Dermis microvascular lymphatic vessel endothelial cell (primary cell): Measurements from ENCODE around the gene ZXDC. TPM values are rescaled to one million over a fixed set of nuclear protein-coding genes. Genes with fewer than 3 reads are reported as not detected.

ENCODE experiments used
- DNase-seq, 2 donors: peaks; one replicate each; pipeline versions ENCODE4 v3.0.0 to v3.0.0-alpha.2; 2010; ENCODE audit warnings: low read depth in 2 of 2
- total RNA-seq: library from RNA; depleted of rRNA; stranded (reverse); fragments of >200 nt; gene quantifications from 2 replicates; pipeline ENCODE4 v1.2.1, GENCODE V29; 2014

ZXDC gene
- total RNA-seq, 1 donor from 2014 or later: 11.4 TPM

GRCh38 chr3:126417981-126418530 is 57.6 kb downstream of the ZXDC start:
- no peak for DNase-seq

DNA sequence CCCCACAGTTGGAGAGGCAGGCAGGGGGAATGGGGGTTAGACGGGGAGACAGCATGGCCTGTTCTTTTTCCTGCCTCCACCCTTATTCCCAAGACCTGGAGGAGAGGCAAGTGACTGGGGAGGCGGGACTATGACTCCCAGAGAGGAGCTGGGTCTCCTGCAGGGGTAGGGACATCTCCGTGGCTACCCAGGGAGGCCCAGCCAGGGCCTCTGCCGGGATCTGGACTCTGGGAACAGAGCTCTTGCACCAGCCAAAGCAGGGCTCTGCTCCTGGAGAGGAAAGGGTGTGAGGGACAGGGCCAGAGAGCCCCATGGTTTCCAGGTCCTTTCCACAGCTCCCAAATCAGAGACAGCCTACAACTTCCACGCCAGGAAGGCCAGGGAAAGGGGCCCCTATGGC is 58.2 kb downstream of the ZXDC start:
- no peak for DNase-seq

DNA sequence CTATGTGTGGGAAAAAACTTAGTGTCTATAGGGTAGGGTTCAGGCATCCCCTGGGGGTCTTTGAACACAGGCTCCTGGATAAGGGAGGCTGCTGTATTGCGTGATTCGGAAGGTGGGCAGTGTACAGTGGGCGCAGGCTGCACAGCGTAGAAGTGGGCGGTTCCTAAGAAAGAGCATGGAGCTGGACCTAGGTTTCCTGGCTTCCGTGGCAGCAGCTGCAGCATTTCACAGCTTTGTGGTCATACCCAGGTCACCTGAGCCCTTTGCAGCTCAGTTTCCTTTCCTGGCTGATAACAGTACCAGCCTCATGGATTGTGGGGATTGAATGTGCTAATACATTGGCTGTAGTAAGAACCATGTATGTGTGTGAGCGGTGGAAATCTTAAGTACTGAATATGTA is 58.7 kb downstream of the ZXDC start:
- DNase-seq: no peak

DNA sequence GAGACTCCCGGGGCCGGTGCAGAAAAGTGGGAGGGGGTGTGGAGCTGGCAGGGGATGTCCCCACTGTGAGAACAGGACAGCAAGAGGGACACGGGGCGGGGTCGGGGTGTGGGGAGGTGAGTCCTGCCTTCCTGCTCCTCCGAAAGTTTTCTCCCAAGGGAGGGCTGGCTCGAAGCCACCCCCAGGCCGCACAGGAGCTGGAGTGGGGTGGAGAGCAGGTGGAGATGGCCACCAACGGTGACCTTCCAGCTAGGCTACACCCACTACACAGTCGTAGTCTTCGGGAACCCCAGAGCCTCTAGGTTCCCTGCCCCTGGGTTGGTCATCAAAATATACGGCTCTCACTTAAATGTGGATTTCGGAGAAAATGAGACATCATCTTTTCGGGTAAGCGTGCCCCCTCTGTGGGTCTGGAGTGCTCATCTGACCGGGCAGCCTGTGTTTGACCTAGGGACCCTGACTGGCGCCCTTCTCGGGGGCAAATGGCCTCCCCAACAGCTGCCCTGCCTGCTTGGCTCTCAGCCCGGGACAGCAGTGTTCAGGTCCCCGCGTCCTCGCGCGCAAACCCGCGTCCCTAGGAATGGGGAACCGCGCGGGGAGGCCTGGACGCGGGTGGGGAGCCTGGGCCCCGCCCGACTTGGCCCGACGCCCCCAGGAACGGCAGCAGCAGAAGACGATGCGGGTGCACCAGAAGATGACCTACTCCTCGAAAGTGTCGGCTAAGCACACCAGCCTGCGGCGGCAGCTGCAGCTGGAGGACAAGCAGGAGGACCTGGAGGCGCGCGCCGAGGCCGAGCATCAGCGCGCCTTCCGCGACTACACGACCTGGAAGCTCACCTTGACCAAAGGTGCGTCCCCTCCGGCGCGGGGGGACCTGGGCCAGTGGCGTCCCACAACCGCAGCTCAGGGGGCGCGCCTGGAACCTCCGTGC is 59.8 kb downstream of the ZXDC start:
- no peak for DNase-seq

DNA sequence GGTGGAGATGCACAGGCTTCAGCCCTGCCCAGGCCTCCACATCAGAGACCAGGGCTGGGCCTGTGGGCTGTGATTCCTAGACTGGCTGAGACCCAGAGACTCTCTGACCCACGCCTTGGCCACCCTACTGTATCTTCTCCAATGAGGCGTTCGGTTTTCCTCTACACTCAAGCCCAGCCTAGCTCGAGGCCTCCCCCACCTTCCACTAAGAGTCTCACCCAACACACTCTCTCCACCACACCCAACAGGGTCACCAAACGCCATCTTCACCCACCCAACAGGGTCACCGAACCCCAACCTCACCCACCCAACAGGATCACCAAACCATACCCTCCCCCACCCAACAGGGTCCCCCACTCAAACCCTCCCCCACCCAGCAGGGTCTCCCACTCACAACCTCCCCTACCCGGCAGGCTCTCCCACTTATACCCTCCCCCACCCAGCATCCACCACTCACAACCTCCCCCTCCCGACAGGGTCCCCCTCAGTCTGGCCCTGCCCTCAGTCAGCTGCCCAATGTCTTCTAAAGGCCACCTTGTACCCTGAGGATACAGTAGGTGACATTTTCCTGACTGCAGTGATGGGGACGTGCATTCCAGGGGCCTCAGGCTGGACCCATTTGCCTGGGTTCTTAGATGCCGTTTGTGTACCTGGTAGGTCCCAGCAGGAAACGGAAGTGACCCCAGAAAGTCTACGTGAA is 60.6 kb downstream of the ZXDC start:
- no peak for DNase-seq

GRCh38 chr3:126414406-126414805 is 61.3 kb downstream of the ZXDC start:
- DNase-seq: no peak

- no peak for DNase-seq
Observed at GRCh38 chr3:126413693-126414080, 62.0 kb downstream of the ZXDC start.

DNA sequence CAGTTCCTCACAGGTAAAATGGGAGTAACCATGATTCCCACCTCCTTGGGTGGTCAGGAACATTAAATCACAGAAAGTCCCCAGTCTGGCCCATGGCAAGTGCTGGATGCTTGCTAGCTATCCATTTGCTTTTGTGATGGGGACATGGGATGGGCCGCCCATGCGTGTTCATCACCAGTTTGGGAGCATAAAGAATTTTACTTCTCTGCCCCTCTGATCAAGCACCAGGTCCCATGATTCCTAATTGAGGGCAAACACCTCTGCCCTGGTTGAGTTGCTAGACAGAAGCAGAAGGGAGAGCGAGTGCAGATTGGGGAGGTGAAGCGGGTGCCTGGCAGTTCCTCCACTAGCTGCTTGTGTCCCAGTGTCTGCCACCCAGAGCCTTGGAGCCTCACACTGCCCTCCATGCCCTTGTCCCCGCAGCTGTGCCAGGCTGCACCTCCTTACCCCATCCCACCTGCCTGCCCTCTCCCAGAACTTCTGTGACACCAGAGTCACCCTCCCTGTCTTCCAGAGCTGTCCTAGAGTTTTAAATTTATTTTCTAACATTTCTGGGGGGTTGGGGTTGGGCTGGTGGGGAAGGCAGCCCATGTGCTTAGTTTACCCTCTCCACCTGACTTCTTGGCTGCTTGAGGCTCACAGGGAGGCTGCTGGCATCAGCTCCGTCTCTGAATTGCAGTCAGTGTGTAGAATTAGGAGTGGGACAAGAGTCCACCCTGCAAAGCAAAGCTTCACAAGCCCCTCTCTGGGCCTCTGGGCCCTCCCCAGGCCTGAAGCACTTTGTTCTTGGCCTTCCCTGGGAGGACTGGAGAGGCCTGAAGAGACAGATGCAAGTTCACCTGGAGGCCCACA is 62.6 kb downstream of the ZXDC start:
- DNase-seq: no peak

- no peak for DNase-seq
Observed at GRCh38 chr3:126408099-126408498, 67.6 kb downstream of the ZXDC start.

- DNase-seq: no peak
Observed at GRCh38 chr3:126407412-126408044, 68.2 kb downstream of the ZXDC start.

DNA sequence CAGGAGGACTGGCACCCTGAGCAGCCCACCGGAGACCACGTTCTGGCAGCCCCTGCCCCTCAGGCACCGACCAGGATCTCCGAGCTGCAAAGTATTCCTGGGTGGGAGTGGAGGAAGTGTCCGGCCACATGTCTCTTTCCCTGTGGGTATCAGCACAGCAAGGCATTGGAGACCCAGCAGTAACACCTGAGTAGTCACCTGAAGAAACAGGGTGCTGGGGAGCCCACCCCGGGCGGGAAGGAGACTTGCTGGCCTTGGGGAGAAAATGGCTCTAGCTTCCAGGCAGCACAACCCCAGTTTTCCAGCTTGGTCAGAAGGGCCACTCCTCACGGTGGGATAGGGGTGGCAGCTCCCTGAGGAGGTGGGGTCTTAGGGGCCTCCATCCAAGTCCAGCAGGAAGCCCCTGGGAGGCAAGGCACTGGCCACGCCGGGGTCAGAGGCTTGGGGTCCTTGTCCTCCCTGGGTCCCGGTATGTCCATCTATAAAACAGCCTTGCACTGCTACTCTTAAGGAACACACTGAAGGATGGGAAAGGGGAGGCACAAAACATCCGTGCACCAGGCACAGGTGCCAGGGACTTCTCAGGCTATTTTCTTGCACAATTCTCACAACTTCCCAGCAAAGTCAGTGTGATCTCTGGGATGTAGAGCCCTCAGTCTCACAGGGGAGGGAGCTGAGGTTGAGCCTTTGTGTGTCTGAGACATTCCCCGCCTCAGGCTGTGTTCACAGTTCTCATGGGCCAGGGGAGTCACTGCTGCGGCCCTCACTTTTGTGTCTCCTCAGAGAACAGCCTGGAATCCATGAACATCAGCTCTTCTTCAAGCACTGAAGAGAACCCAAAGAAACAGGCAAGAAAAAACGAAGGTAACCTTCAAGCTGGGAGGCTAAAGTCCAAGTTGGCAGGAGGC is 69.0 kb downstream of the ZXDC start:
- no peak for DNase-seq

GRCh38 chr3:126402666-126403302 is 72.9 kb downstream of the ZXDC start:
- no peak for DNase-seq

- DNase-seq: no peak
Observed at GRCh38 chr3:126402178-126402577, 73.5 kb downstream of the ZXDC start.

DNA sequence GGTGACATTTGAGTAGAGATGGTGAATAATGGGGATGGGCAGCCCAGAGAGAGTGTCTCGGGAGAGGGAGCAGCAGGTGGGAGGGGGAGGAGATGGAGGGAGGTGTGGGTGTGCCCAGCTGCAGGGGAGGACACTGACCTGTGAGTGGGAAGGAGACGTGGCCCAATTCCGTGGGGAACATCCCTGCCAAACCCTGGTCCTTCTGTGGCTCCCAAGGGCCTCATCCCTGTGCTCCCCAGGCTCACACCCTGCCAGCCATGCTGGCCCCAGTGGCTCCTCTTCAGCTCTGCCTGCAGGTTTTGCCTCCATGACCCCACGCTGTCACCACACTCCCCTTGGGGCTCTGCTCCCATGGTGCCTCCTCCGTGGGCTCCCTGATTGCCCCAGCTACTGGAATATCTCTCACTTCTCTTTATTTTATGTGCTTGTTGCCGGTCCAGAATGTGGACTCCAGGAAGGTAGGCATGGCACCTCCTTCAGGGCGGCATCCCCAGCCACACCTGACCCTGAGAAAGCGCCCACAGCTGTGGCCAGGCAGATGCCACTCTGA is 74.0 kb downstream of the ZXDC start:
- no peak for DNase-seq

DNA sequence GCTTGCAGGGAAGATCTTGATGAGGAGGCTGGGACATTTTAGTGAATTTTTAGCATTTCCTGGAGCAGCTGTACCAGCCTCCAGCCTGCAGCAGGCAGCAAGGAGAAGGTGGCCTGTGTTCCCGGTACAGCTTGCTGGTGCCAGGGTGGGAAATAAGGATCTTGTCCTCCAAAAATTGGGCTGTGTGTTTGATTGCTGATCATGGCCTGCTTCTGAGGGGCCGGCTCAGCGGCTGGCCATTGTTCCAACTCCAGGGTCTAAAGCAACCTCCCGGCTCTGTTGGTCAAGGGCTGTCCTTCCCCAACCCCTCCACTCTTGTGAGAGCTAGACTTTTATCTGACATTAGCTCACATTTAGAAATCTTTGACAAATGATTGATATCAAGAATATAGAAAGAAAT is 75.9 kb downstream of the ZXDC start:
- no peak for DNase-seq

- DNase-seq: no peak
Observed at GRCh38 chr3:126399351-126399735, 76.3 kb downstream of the ZXDC start.

- DNase-seq: no peak
Observed at GRCh38 chr3:126398423-126399350, 77.0 kb downstream of the ZXDC start.
